Thoracic aorta (tissue), 2 donors: Measurements from ENCODE around the gene LGI4. TPM values are rescaled to one million over a fixed set of nuclear protein-coding genes. Genes with fewer than 3 reads are reported as not detected.

Experiments
- ATAC-seq: fragments of 150-250 bp; one replicate; pipeline ENCODE4 v1.8.0; 2017; ENCODE audit warnings: low read depth; ENCODE audit not compliant: insufficient number of reproducible peaks, low FRiP score
- DNase-seq: peaks from one replicate; pipeline ENCODE4 v3.0.0-alpha.2; 2020; ENCODE audit warnings: low spot score
- H3K27ac ChIP-seq, 2 donors: fragments of 200-600 bp; sonication (generic); 1 replicate in 1 of 2; 2 replicates in 1 of 2; pipeline ENCODE4 v1.5.1; 2016; ENCODE audit warnings: mild to moderate bottlenecking in 2 of 2, moderate library complexity in 2 of 2
- H3K27me3 ChIP-seq: fragments of 200-600 bp; sonication (generic); replicated peaks from 2 replicates; pipeline ENCODE4 v1.6.0; 2016; ENCODE audit warnings: mild to moderate bottlenecking; ENCODE audit not compliant: insufficient read depth
- H3K36me3 ChIP-seq: fragments of 200-600 bp; sonication (generic); one replicate; pipeline ENCODE4 v1.5.1; 2016
- H3K4me1 ChIP-seq, 2 donors: fragments of 200-600 bp; sonication (generic); 1 replicate in 1 of 2; 2 replicates in 1 of 2; pipeline versions ENCODE4 v1.5.1 to v1.6.0; 2016; ENCODE audit warnings: low read depth in 2 of 2, mild to moderate bottlenecking in 1 of 2; ENCODE audit not compliant: control insufficient read depth in 1 of 2
- H3K4me3 ChIP-seq: fragments of 200-600 bp; sonication (generic); 2 replicates; pipeline ENCODE4 v1.5.1; 2016; ENCODE audit warnings: mild to moderate bottlenecking
- H3K9me3 ChIP-seq: fragments of 200-600 bp; sonication (generic); 2 replicates; pipeline ENCODE4 v1.5.1; 2016
- CTCF ChIP-seq: fragments of 200-600 bp; sonication (generic); IDR thresholded peaks from one replicate; pipeline ENCODE4 v1.5.1; 2019; ENCODE audit warnings: antibody characterized with exemption
- total RNA-seq, 2 donors: library from RNA; depleted of rRNA; stranded (reverse); fragments of >200 nt; gene quantifications; one replicate each; pipeline versions ENCODE4 v1.1.0 to v1.2.3, GENCODE V29; 2016

The LGI4 gene
- total RNA-seq, 2 donors from 2014 or later, result 7.9 to 17.4 TPM

GRCh38 chr19:35100588-35101533, 34.0 kb downstream of the LGI4 start:
- Histone ChIP-seq H3K27me3 (no peaks in the 10 kb centered on the region), H3K9me3 (no peaks in the 10 kb centered on the region), H3K27ac (no peak overlapping the region), H3K4me3 (no peak overlapping the region), H3K4me1 (no peaks in the 10 kb centered on the region), H3K36me3 (no peaks in the 10 kb centered on the region)
- DNase-seq (no peak), ATAC-seq (no peak)
- TF ChIP-seq CTCF, result no peak

GRCh38 chr19:35099897-35100275, 35.0 kb downstream of the LGI4 start:
- no peaks in the 10 kb centered on the region for H3K27me3 ChIP-seq
- H3K4me3 ChIP-seq, result no peak overlapping the region
- no peak for DNase-seq
- ATAC-seq, result no peak
- no peaks in the 10 kb centered on the region for H3K4me1 ChIP-seq
- TF ChIP-seq CTCF, result no peak
- no peaks in the 10 kb centered on the region for H3K9me3 ChIP-seq
- no peak overlapping the region for H3K27ac ChIP-seq
- H3K36me3 ChIP-seq, result no peaks in the 10 kb centered on the region

GRCh38 chr19:35099155-35099896, 35.5 kb downstream of the LGI4 start:
- Histone ChIP-seq H3K27me3 (no peaks in the 10 kb centered on the region), H3K4me1 (no peaks in the 10 kb centered on the region), H3K36me3 (no peaks in the 10 kb centered on the region), H3K27ac (no peak overlapping the region), H3K9me3 (no peaks in the 10 kb centered on the region), H3K4me3 (no peak overlapping the region)
- no peak for TF ChIP-seq CTCF
- ATAC-seq (no peak), DNase-seq (no peak)

GRCh38 chr19:35098413-35099049, 36.3 kb downstream of the LGI4 start:
- Histone ChIP-seq H3K4me3 (no peak overlapping the region), H3K27me3 (no peaks in the 10 kb centered on the region), H3K27ac (no peak overlapping the region), H3K9me3 (no peaks in the 10 kb centered on the region), H3K36me3 (no peaks in the 10 kb centered on the region), H3K4me1 (no peaks in the 10 kb centered on the region)
- TF ChIP-seq CTCF, result no peak
- DNase-seq (no peak), ATAC-seq (no peak)
